Activated CD4-positive, alpha-beta T cell treated with anti-CD3 and anti-CD28 coated beads, Interleukin-2, amount 50 U/mL, for 1 hour (primary cell): Measurements from ENCODE around the gene XDH.
A peak's percentile ranks its signal among the peaks of the same experiment; 100 is the strongest.

Experiments
- DNase-seq: peaks from one replicate; pipeline ENCODE4 v3.0.0-alpha.2; 2020

XDH gene

GRCh38 chr2:31363956-31364750 lies 50.4 kb downstream of the XDH start:
- DNase-seq = no peak

GRCh38 chr2:31362581-31362980 lies 52.0 kb downstream of the XDH start:
- DNase-seq = no peak

DNA sequence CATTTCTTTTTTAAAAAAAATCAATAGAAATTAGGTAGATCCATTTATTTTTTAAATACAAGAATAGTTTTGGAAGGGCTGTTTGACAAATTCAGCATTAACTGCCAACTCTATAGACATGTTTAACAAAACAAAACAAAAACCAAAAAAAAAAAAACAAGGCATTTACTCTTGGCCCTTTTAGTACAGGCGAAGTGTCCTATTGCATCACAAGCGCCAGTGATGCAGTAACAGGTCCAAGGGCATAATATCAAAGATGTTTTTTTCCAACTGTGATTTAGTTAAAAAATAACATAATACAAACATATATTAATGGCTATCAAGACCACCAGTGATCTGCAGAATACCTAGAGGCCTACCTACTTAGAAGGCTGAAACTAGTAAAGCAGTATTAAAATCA lies 55.3 kb downstream of the XDH start:
- no peak for DNase-seq

DNA sequence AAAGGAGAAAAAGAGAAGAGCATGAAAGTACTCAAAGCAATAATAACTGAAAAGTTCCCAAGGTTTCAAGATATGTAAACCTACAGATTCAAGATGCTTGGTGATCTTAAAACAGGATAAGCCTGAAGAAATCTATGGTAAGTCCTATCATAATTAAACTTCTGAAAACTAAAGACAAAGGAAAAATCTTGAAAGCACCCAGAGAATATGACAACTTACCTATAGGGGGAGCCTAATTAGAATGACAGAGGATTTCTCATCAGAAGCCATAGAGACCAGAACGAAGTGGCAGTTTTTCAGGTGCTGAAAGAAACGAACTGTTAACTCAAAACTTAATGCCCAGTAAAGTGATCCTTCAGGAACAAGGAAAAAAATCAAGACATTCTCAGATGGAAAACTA lies 59.7 kb downstream of the XDH start:
- DNase-seq = no peak

- DNase-seq = no peak
Measured at GRCh38 chr2:31353179-31353578, 61.4 kb downstream of the XDH start.

DNA sequence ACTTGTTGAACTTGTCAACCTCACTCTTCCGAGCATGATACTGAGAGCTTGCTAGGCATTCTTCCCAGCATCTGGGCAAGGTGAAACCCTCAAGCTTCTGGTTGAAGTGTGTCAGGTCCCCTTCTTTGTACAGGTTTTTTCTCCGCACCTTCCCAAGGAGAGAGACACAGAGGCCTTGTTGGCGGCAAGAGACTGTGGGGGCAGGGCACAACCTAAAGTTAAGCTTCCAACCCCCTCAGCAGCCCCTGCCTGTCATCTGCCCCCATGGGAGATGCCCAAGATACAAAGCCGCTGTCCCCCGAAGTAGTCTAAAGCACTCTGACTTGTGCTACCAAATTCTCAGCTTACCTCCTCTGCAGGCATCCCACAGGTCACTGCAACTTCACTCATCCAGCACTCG lies 64.9 kb downstream of the XDH start:
- no peak for DNase-seq

- DNase-seq = no peak
Measured at GRCh38 chr2:31349160-31349559, 65.4 kb downstream of the XDH start.

DNA sequence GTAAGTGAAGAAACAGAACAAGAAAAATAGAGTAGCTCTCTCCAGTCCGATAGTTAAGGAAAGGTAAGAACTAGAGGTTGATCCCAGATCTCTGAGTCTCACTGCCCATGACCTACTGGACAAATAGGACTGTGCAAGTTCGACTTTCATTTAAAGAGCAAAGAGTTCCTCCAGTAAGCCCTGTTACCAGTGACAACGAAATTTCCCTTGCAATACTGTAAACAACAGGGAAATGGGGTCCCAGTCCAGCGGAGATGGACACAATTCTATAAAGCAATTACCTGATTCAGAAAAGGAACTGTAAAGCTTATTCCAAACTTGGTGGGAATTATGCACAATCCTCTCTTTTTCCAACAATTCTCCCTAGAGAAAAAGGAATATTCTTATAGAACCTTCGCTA lies 65.9 kb downstream of the XDH start:
- DNase-seq = no peak

GRCh38 chr2:31347750-31348149 lies 66.8 kb downstream of the XDH start:
- DNase-seq = no peak

- DNase-seq = no peak
Measured at GRCh38 chr2:31347319-31347718, 67.2 kb downstream of the XDH start.

- DNase-seq = no peak
Measured at GRCh38 chr2:31344447-31344846, 70.1 kb downstream of the XDH start.

GRCh38 chr2:31341351-31341750 lies 73.2 kb downstream of the XDH start:
- no peak for DNase-seq

DNA sequence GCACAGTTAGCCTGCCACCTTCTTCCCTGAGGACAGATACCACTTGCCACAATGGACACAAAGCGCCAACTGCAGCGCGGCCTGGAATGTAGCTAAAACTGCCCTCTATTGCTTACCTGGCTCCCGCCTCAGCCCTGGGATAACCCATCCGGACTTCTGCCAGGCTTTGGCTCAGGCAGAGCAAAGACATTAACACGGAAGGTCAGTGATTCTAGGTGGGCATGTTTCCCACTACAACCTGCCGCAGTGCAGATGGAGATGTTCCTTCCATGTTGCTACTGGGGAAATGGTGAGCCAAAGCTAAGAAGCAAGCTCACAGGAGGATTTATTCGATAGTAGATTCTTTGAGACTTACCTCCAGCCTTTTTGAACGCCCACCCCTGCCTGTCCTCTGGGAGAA lies 74.8 kb downstream of the XDH start:
- DNase-seq = no peak

DNA sequence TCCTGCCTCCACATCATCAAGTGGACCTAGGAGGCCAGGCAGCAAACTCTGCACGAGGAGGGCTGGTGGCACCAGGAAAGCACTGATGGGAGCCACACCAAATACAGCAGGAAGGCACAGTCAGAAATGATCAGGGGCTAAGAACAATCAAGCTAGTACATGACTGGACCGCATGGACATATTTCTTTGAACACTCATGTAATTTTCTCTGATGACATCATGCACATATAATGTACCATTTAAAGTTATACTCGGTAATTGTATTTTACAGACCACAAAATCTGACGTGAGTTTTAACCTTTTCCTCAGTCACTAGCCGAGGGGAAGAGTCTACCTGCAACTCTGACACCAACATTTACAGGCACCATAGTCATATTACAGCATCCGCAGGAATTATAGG lies 76.7 kb downstream of the XDH start:
- DNase-seq = no peak

- no peak for DNase-seq
Measured at GRCh38 chr2:31337197-31337596, 77.3 kb downstream of the XDH start.

DNA sequence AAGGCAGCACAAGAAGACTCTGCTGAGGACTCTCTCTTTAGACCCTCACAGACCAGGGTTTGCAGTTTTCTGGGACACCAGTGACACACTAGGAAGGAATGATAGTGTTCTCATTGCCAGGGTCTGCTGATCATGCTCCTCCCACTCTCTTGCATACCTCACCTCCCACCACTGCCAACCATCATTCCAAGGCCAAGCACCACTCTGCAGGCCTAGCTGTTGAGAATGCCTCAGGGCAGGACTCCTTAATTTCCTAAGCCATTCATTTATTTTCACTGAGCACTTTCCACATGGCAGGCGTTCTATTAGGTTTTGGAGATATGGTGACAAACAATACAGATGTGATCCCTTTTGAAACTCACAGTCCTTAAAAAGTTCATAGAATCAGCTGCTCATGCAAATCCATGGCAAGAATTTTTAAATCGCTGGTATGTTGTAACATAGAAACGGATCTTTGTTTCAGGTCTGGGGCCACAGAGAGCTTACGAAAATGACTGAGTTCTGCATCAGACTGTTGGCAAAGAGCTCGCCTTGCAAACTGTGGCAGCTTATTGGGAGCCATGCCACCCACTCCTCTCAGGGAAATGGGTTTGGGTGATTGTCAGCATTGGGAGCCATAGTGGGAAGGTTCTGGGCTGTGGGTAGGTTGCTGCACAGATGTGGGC lies 78.5 kb downstream of the XDH start:
- DNase-seq = no peak

- DNase-seq = no peak
Measured at GRCh38 chr2:31334311-31335026, 80.1 kb downstream of the XDH start.

DNA sequence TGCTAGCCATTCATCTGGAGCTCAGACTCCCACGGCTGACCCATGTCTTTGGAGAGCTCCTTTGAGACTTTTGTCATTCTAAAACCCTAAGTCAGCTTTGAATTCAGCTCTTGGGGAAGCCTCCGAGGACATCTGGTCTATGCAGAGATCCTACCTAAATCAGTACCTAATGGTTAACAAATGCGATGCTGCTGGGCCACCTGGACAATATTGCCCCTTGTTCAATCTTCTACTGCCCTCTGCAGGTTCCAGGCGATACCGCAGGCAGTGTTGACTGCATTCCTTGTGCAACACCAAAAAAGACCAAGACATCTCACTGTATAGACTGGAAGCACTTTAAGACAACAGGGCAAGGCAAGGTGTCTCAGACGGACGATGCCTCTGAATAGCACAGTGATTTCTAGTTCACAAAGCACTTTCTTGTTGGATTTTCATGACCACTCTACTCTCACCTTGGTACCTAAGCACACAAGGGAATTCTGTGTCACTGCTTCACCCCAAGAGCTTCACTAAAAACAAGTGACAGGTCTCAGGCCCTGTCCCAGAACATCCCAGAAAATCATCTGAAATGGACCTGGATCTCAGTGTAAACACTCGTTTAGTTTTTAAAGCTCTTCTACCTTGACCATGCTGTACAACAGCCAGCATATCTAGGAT lies 80.9 kb downstream of the XDH start:
- DNase-seq = peak; percentile 73

DNA sequence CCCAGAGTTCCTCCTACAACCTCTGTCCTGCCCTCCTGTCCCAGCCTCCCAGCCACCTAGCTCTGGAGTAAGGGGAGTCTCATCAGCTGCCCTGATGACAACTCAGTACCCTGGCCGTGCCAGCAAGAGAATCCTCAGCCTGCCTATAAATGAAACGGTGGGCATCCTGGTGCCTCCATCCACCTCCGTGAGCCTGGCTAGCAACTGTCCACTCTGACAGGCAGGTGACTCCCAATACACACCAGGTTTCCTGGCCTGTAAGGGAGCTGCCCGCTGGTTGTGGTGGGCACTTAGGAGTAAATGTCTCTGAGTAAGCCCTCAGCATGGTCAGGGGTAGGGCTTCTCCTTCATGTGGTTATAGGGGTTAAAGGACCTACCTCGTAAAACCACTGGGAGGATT lies 81.5 kb downstream of the XDH start:
- DNase-seq = no peak

DNA sequence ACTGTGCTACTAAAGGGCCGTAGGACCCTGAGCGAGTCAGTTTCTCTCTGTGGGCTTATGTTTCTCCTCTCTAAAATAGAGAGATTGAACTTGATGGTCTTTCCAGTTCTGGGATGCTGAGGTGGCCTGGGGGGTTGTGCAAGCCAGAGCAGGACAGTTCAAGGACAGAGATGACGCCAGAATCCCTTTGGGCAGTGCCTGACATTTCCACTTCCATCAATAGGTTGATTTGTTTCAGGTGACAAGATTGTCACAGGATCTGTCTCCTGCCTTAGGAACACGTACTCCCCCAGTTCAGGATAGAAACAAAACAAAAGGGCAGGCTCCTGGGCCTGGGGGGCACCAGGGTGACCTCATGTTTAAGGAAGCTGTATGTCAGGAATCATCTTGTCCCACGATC lies 82.0 kb downstream of the XDH start:
- DNase-seq = no peak

GRCh38 chr2:31331156-31331555 lies 83.4 kb downstream of the XDH start:
- DNase-seq = no peak

GRCh38 chr2:31329081-31329625 lies 85.4 kb downstream of the XDH start:
- no peak for DNase-seq

DNA sequence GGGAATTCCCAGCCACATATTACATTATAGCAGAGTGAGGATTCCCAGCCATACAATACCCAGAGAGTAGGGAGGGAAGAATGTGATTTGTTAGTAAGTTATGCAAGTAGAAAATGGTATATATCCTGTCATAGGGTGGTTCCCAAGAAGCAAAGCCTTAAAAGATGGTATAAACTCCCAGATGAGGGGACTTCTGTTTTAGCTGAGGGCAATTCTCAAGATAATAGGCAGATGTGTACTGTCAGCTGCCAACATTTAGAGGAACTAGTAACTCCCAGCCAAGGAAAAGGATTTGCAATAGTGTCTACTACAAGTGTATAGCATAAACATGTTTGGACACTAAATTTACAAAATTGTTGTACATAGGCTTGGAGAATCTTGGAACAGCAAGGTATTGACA lies 86.5 kb downstream of the XDH start:
- no peak for DNase-seq
